ENCODE data around the gene SH3RF3. TPM values are rescaled to one million over a fixed set of nuclear protein-coding genes. Genes with fewer than 3 reads are reported as not detected.
A peak's percentile ranks its signal among the peaks of the same experiment; 100 is the strongest.

SH3RF3 gene
- total and polyA plus RNA-seq, 10 of the 15 experiments (the other 5 are each of a cell fraction or from before 2014, with no cell fraction given), result 0.08 to 8.8 (median 2.3) TPM

DNA sequence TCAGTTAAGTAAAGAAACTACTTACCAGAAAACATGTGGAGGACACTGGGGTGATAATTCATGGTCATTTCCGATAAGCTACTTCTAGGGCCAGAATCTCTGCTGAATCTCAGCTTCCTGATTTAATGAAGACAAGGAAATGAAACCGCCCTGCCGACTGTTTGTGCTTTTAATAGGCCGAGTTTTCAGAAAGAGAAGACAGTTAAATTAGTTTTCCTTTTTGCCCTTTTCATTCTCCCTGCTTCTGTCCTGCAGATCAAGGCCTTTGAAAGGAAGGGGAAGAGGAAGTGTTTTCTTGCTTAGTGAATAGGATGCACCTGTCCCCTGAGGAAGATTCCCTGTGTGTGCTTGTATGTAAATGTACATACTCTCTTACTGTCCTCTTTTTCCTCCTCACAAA, 126.6 kb downstream of the SH3RF3 start:
- no TSS peak for BruUV-seq (replicated peaks)
- in situ Hi-C loops (cut with MboI) (no loop called here), intact Hi-C loops (cut with micrococcal nuclease; ENCODE audit: unreplicated experiment) (loop anchor here (5.0 kb wide), 1 partner anchor 123 kb away; no protein-coding TSS in a partner anchor)
- Histone ChIP-seq H3K36me3 (ENCODE audit: control insufficient read depth in 2 of 2, insufficient read depth in 2 of 2, low read length in 1 of 2) (no peaks in the 10 kb centered on the region), H3K27ac (ENCODE audit: control insufficient read depth, insufficient read depth) (peak overlapping the region; percentile 62), H4K20me1 (ENCODE audit: control insufficient read depth, insufficient read depth) (no peaks in the 10 kb centered on the region), H3K9me3 (replicated peaks; ENCODE audit: control insufficient read depth, insufficient read depth, low read length) (no peaks in the 10 kb centered on the region), H3K27me3 (replicated peaks in 1 of 2; ENCODE audit: control insufficient read depth in 2 of 2, insufficient read depth in 2 of 2, low read length in 1 of 2) (no peaks in the 10 kb centered on the region), H3K79me2 (ENCODE audit: control insufficient read depth, insufficient read depth, low read length) (no peaks in the 10 kb centered on the region; the same call in 1 of the 2 replicates), H3K9ac (ENCODE audit: control insufficient read depth, insufficient read depth, low read length) (no peak overlapping the region; the same call in 1 of the 2 replicates), H3K4me2 (ENCODE audit: control insufficient read depth, insufficient read depth) (peak overlapping the region; percentile 50), H2AFZ (ENCODE audit: control insufficient read depth, low read depth, low read length) (no peak overlapping the region; the same call in 1 of the 2 replicates), H3K4me3 (no peak overlapping the region), H3K4me1 (ENCODE audit: control insufficient read depth, insufficient read depth, low read length) (peaks cover 29% of the 10 kb centered on the region)
- ChIA-PET RAD21 (ENCODE audit: unreplicated experiment) (interaction anchor here (1.2 to 3.3 kb wide), 4 partner anchors 17 to 208 kb away, joined by 3 to 26 read pairs (median 6); no protein-coding TSS in a partner anchor), CTCF (interaction anchor here (1.0 kb wide), 1 partner anchor 17 kb away, joined by 5 read pairs; no protein-coding TSS in a partner anchor), SMC1A (ENCODE audit: uncharacterized antibody, unreplicated experiment) (interaction anchor here (1.2 to 7.3 kb wide), 7 partner anchors 18 to 125 kb away, joined by 3 to 76 read pairs (median 5); no protein-coding TSS in a partner anchor), POLR2A (interaction anchor here (0.9 to 1.0 kb wide), 2 partner anchors 36 to 38 kb away, joined by 3 read pairs; no protein-coding TSS in a partner anchor)
- ATAC-seq (peak; percentile 23), FAIRE-seq (no peak), DNase-seq (ENCODE audit: low read depth, low spot score) (no peak)
- 17% methylated on average over 4 of the region's 4 CpGs for WGBS (ENCODE audit: insufficient coverage, insufficient replicate concordance, low lambda C conversion rate, missing lambda C conversion rate)
- TF ChIP-seq RFX5 (IDR thresholded peaks at IDR 0.05; ENCODE audit: low read depth, low read length) (no peak), ETV6 (conservative IDR thresholded peaks at IDR 0.05 in 1 of 2, IDR thresholded peaks at IDR 0.05 in 1 of 2; ENCODE audit: borderline replicate concordance in 1 of 2, low read depth in 1 of 2) (peak in 1 of 2 experiments; percentile 72; a peak in 2 of 4 replicates), SPI1 (IDR thresholded peaks at IDR 0.05; ENCODE audit: borderline replicate concordance, insufficient read depth, low read depth, low read length) (peak; percentile 57), CREB1 (IDR thresholded peaks at IDR 0.05; ENCODE audit: low read depth) (no peak)
- TF ChIP-seq, protein P1, sequence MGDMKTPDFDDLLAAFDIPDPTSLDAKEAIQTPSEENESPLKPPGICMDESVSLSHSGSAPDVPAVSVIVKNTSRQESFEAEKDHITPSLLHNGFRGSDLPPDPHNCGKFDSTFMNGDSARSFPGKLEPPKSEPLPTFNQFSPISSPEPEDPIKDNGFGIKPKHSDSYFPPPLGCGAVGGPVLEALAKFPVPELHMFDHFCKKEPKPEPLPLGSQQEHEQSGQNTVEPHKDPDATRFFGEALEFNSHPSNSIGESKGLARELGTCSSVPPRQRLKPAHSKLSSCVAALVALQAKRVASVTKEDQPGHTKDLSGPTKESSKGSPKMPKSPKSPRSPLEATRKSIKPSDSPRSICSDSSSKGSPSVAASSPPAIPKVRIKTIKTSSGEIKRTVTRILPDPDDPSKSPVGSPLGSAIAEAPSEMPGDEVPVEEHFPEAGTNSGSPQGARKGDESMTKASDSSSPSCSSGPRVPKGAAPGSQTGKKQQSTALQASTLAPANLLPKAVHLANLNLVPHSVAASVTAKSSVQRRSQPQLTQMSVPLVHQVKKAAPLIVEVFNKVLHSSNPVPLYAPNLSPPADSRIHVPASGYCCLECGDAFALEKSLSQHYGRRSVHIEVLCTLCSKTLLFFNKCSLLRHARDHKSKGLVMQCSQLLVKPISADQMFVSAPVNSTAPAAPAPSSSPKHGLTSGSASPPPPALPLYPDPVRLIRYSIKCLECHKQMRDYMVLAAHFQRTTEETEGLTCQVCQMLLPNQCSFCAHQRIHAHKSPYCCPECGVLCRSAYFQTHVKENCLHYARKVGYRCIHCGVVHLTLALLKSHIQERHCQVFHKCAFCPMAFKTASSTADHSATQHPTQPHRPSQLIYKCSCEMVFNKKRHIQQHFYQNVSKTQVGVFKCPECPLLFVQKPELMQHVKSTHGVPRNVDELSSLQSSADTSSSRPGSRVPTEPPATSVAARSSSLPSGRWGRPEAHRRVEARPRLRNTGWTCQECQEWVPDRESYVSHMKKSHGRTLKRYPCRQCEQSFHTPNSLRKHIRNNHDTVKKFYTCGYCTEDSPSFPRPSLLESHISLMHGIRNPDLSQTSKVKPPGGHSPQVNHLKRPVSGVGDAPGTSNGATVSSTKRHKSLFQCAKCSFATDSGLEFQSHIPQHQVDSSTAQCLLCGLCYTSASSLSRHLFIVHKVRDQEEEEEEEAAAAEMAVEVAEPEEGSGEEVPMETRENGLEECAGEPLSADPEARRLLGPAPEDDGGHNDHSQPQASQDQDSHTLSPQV (IDR thresholded peaks at IDR 0.05), result no peak

Data from GM12878 (cell line).